Transverse colon (tissue), 4 donors: ENCODE data around the gene PRM1.
A peak's percentile ranks its signal among the peaks of the same experiment; 100 is the strongest.

ENCODE experiments used
- CTCF ChIP-seq, 5 experiments: fragments of 200-600 bp in 3 of 5; fragments of 450-650 bp in 2 of 5; sonication (generic) in 3 of 5; IDR thresholded peaks; 1 replicate in 2 of 5; 2 replicates in 3 of 5; pipeline ENCODE4 v1.5.1; 2016 to 2017; ENCODE audit warnings: antibody characterized with exemption in 5 of 5, inconsistent platforms in 3 of 5, mild to moderate bottlenecking in 2 of 5, moderate library complexity in 1 of 5
- POLR2A ChIP-seq: fragments of 450-650 bp; IDR thresholded peaks from one replicate; pipeline ENCODE4 v1.6.1; 2016; ENCODE audit warnings: antibody characterized with exemption, mild to moderate bottlenecking, moderate library complexity
- POLR2AphosphoS5 ChIP-seq, 3 donors: sonication (generic); formaldehyde crosslinking; IDR thresholded peaks; one replicate each; pipeline ENCODE4 v1.6.1; 2016; ENCODE audit warnings: antibody characterized with exemption in 3 of 3

GRCh38 chr16:11234884-11235702, 46.0 kb downstream of the PRM1 start:
- peak; percentile 14 for TF ChIP-seq POLR2A
- TF ChIP-seq POLR2AphosphoS5 (IDR thresholded peaks at IDR 0.05), result no peak
- no peak for TF ChIP-seq CTCF (IDR thresholded peaks at IDR 0.05)
